HepG2 (cell line): Measurements from ENCODE around the gene XPR1. TPM values are rescaled to one million over a fixed set of nuclear protein-coding genes. Genes with fewer than 3 reads are reported as not detected.

Source experiments
- JARID2 ChIP-seq: sonication (generic); formaldehyde crosslinking; IDR thresholded peaks from 2 replicates; pipeline ENCODE4 v1.8.1; 2023; ENCODE audit warnings: missing genetic modification reagents, inconsistent platforms; ENCODE audit not compliant: insufficient replicate concordance
- MTA3 ChIP-seq: sonication (generic); formaldehyde crosslinking; IDR thresholded peaks from 2 replicates; pipeline ENCODE4 v1.4.0; 2020; ENCODE audit warnings: missing genetic modification reagents
- SKI ChIP-seq: fragments of 450-650 bp; IDR thresholded peaks from one replicate; pipeline ENCODE4 v1.6.1; 2018; ENCODE audit warnings: mild to moderate bottlenecking; ENCODE audit not compliant: partially characterized antibody
- SMARCC2 ChIP-seq: fragments of 450-650 bp; IDR thresholded peaks from 2 replicates; pipeline ENCODE4 v1.6.1; 2017; ENCODE audit warnings: antibody characterized with exemption, mild to moderate bottlenecking
- ZNF382 ChIP-seq: sonication (generic); formaldehyde crosslinking; IDR thresholded peaks from 2 replicates; pipeline ENCODE4 v1.5.0; 2020; ENCODE audit warnings: missing genetic modification reagents, mild to moderate bottlenecking, borderline replicate concordance
- ZNF547 ChIP-seq: sonication (generic); formaldehyde crosslinking; IDR thresholded peaks from 2 replicates; pipeline ENCODE4 v1.5.1; 2020; ENCODE audit warnings: mild to moderate bottlenecking, missing genetic modification reagents
- polyA plus RNA-seq, 8 experiments: library from polyadenylated mRNA; depleted of rRNA in 3 of 8; stranded (reverse) in 7 of 8; unstranded in 1 of 8; fragments of >200 nt; fragmentation: Illumina TruSeq in 4 of 8; extraction: Trizol in 4 of 8; gene quantifications; 2 replicates each; pipeline versions ENCODE4 v1.2.1 to v1.2.3, GENCODE V29; 2011 to 2016; ENCODE audit warnings: low read depth in 4 of 8, missing spikeins in 1 of 8, mixed read lengths in 1 of 8; ENCODE audit not compliant: insufficient read depth in 1 of 8
- total RNA-seq, 5 experiments: library from RNA; depleted of rRNA; stranded (reverse); fragments of >200 nt; fragmentation: Illumina TruSeq; extraction: Trizol; gene quantifications; 2 replicates each; pipeline ENCODE4 v1.2.3, GENCODE V29; 2016; ENCODE audit warnings: low read depth in 1 of 5
- TF ChIP-seq, protein P1 (sequence below): sonication (generic); formaldehyde crosslinking; IDR thresholded peaks from 2 replicates; pipeline ENCODE4 v1.4.0; 2020; ENCODE audit warnings: missing genetic modification reagents, borderline replicate concordance
- TF ChIP-seq, protein P2 (sequence below): sonication (generic); formaldehyde crosslinking; IDR thresholded peaks from 2 replicates; pipeline ENCODE4 v1.8.1; 2023; ENCODE audit warnings: mild to moderate bottlenecking, missing genetic modification reagents, borderline replicate concordance
- TF ChIP-seq, protein P3 (sequence below): IDR thresholded peaks from 2 replicates; pipeline ENCODE4 v1.6.1; 2016
- TF ChIP-seq, protein P4 (sequence below), 2 experiments: fragments of 450-650 bp in 1 of 2; sonication (generic) in 1 of 2; formaldehyde crosslinking; IDR thresholded peaks; 2 replicates each; pipeline versions ENCODE4 v1.5.0 to v1.8.0; 2020 to 2022; ENCODE audit warnings: mild to moderate bottlenecking in 1 of 2, missing genetic modification reagents in 1 of 2
- TF ChIP-seq, protein P5 (sequence below): sonication (generic); formaldehyde crosslinking; IDR thresholded peaks from 2 replicates; pipeline ENCODE4 v1.4.0; 2020; ENCODE audit warnings: missing genetic modification reagents
- TF ChIP-seq, protein P6 (sequence below): sonication (generic); formaldehyde crosslinking; IDR thresholded peaks from 2 replicates; pipeline ENCODE4 v1.5.0; 2020; ENCODE audit warnings: missing genetic modification reagents

XPR1 gene
- total and polyA plus RNA-seq, 2 of the 13 experiments (the other 11 are each of a cell fraction or from before 2014, with no cell fraction given) = 22.3 to 23.6 TPM

DNA sequence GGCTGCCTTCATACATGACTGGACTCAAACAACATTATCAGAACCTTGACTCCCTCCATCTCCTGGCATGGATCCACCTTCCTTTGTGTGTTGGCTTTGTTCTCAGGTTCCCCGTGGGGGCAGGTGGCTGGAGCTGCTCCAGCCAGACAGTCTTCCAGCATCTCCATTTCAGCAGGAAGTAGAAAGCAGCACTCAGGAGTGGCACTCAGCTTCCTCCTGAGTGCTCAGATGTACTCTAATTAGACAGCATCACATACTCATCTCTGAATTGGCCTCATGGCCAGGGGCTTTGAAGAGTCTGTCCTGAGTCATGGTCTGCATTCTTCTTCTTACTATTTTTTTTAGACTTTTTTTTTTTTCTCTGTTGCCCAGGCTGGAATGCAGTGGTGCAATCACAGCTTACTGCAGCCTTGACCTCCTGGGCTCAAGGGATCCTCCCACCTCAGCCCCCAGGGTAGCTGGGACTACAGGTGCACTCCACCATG is 45.1 kb upstream of the XPR1 start (continued):
- TF ChIP-seq, protein P1, sequence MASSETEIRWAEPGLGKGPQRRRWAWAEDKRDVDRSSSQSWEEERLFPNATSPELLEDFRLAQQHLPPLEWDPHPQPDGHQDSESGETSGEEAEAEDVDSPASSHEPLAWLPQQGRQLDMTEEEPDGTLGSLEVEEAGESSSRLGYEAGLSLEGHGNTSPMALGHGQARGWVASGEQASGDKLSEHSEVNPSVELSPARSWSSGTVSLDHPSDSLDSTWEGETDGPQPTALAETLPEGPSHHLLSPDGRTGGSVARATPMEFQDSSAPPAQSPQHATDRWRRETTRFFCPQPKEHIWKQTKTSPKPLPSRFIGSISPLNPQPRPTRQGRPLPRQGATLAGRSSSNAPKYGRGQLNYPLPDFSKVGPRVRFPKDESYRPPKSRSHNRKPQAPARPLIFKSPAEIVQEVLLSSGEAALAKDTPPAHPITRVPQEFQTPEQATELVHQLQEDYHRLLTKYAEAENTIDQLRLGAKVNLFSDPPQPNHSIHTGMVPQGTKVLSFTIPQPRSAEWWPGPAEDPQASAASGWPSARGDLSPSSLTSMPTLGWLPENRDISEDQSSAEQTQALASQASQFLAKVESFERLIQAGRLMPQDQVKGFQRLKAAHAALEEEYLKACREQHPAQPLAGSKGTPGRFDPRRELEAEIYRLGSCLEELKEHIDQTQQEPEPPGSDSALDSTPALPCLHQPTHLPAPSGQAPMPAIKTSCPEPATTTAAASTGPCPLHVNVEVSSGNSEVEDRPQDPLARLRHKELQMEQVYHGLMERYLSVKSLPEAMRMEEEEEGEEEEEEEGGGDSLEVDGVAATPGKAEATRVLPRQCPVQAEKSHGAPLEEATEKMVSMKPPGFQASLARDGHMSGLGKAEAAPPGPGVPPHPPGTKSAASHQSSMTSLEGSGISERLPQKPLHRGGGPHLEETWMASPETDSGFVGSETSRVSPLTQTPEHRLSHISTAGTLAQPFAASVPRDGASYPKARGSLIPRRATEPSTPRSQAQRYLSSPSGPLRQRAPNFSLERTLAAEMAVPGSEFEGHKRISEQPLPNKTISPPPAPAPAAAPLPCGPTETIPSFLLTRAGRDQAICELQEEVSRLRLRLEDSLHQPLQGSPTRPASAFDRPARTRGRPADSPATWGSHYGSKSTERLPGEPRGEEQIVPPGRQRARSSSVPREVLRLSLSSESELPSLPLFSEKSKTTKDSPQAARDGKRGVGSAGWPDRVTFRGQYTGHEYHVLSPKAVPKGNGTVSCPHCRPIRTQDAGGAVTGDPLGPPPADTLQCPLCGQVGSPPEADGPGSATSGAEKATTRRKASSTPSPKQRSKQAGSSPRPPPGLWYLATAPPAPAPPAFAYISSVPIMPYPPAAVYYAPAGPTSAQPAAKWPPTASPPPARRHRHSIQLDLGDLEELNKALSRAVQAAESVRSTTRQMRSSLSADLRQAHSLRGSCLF (CRISPR knock-in tag) = no peak
- TF ChIP-seq JARID2 (CRISPR knock-in tag) (no peak), ZNF547 (CRISPR knock-in tag) (no peak), ZNF382 (CRISPR knock-in tag) (no peak), MTA3 (no peak), SMARCC2 (no peak), SKI (no peak)
- TF ChIP-seq, protein P2, sequence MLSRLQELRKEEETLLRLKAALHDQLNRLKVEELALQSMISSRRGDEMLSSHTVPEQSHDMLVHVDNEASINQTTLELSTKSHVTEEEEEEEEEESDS (CRISPR knock-in tag) = no peak
- TF ChIP-seq, protein P3, sequence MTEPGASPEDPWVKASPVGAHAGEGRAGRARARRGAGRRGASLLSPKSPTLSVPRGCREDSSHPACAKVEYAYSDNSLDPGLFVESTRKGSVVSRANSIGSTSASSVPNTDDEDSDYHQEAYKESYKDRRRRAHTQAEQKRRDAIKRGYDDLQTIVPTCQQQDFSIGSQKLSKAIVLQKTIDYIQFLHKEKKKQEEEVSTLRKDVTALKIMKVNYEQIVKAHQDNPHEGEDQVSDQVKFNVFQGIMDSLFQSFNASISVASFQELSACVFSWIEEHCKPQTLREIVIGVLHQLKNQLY (CRISPR knock-in tag) = no peak
- TF ChIP-seq, protein P4, sequence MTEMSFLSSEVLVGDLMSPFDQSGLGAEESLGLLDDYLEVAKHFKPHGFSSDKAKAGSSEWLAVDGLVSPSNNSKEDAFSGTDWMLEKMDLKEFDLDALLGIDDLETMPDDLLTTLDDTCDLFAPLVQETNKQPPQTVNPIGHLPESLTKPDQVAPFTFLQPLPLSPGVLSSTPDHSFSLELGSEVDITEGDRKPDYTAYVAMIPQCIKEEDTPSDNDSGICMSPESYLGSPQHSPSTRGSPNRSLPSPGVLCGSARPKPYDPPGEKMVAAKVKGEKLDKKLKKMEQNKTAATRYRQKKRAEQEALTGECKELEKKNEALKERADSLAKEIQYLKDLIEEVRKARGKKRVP (CRISPR knock-in tag; IDR thresholded peaks at IDR 0.05) = no peak; a peak in 1 of 4 replicates
- TF ChIP-seq, protein P5, sequence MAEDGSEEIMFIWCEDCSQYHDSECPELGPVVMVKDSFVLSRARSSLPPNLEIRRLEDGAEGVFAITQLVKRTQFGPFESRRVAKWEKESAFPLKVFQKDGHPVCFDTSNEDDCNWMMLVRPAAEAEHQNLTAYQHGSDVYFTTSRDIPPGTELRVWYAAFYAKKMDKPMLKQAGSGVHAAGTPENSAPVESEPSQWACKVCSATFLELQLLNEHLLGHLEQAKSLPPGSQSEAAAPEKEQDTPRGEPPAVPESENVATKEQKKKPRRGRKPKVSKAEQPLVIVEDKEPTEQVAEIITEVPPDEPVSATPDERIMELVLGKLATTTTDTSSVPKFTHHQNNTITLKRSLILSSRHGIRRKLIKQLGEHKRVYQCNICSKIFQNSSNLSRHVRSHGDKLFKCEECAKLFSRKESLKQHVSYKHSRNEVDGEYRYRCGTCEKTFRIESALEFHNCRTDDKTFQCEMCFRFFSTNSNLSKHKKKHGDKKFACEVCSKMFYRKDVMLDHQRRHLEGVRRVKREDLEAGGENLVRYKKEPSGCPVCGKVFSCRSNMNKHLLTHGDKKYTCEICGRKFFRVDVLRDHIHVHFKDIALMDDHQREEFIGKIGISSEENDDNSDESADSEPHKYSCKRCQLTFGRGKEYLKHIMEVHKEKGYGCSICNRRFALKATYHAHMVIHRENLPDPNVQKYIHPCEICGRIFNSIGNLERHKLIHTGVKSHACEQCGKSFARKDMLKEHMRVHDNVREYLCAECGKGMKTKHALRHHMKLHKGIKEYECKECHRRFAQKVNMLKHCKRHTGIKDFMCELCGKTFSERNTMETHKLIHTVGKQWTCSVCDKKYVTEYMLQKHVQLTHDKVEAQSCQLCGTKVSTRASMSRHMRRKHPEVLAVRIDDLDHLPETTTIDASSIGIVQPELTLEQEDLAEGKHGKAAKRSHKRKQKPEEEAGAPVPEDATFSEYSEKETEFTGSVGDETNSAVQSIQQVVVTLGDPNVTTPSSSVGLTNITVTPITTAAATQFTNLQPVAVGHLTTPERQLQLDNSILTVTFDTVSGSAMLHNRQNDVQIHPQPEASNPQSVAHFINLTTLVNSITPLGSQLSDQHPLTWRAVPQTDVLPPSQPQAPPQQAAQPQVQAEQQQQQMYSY (CRISPR knock-in tag) = no peak
- TF ChIP-seq, protein P6, sequence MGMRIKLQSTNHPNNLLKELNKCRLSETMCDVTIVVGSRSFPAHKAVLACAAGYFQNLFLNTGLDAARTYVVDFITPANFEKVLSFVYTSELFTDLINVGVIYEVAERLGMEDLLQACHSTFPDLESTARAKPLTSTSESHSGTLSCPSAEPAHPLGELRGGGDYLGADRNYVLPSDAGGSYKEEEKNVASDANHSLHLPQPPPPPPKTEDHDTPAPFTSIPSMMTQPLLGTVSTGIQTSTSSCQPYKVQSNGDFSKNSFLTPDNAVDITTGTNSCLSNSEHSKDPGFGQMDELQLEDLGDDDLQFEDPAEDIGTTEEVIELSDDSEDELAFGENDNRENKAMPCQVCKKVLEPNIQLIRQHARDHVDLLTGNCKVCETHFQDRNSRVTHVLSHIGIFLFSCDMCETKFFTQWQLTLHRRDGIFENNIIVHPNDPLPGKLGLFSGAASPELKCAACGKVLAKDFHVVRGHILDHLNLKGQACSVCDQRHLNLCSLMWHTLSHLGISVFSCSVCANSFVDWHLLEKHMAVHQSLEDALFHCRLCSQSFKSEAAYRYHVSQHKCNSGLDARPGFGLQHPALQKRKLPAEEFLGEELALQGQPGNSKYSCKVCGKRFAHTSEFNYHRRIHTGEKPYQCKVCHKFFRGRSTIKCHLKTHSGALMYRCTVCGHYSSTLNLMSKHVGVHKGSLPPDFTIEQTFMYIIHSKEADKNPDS (CRISPR knock-in tag) = no peak
